ENCODE results near the gene CREBZF.

DNA sequence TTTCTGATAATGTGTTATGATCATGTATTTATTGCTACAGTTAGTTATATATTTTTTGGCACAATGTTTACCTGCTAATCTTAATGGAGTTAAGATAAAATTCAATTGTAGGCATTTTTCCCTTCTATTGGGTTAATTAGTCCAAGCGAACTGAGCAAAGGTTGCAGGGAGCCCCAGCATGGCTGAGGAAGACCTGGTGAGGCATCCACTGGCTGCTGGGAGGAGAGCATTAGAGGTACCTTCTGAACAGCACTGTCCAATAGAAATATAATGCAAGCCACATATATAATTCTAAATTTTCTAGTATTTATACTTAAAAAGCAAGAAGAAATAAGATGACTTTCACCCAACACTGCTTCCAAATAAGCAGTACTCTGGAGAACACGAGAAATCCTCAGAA is 17.9 kb downstream of the CREBZF start:
- TF ChIP-seq GTF2F1 (IDR thresholded peaks at IDR 0.05; ENCODE audit: low read depth, low read length) (no peak), ZBTB34 (CRISPR knock-in tag; IDR thresholded peaks at IDR 0.05) (no peak), HDAC2 (IDR thresholded peaks at IDR 0.05) (no peak), POLR2AphosphoS5 (IDR thresholded peaks at IDR 0.05; ENCODE audit: control insufficient read depth, insufficient read depth, low read depth, low read length) (no peak), TCF7L2 (IDR thresholded peaks at IDR 0.05; ENCODE audit: low read depth, low read length) (no peak)
- TF ChIP-seq, protein P1, sequence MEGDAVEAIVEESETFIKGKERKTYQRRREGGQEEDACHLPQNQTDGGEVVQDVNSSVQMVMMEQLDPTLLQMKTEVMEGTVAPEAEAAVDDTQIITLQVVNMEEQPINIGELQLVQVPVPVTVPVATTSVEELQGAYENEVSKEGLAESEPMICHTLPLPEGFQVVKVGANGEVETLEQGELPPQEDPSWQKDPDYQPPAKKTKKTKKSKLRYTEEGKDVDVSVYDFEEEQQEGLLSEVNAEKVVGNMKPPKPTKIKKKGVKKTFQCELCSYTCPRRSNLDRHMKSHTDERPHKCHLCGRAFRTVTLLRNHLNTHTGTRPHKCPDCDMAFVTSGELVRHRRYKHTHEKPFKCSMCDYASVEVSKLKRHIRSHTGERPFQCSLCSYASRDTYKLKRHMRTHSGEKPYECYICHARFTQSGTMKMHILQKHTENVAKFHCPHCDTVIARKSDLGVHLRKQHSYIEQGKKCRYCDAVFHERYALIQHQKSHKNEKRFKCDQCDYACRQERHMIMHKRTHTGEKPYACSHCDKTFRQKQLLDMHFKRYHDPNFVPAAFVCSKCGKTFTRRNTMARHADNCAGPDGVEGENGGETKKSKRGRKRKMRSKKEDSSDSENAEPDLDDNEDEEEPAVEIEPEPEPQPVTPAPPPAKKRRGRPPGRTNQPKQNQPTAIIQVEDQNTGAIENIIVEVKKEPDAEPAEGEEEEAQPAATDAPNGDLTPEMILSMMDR (IDR thresholded peaks at IDR 0.05 in 2 of 3, conservative IDR thresholded peaks at IDR 0.05 in 1 of 3; ENCODE audit: insufficient read depth in 2 of 3, low read depth in 1 of 3, low read length in 3 of 3) = no peak
- TF ChIP-seq, protein P2, sequence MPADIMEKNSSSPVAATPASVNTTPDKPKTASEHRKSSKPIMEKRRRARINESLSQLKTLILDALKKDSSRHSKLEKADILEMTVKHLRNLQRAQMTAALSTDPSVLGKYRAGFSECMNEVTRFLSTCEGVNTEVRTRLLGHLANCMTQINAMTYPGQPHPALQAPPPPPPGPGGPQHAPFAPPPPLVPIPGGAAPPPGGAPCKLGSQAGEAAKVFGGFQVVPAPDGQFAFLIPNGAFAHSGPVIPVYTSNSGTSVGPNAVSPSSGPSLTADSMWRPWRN (IDR thresholded peaks at IDR 0.05; ENCODE audit: low read depth) = no peak

All from K562 (cell line).